H9 (cell line): ENCODE measurements around the gene DUSP16. TPM values are rescaled to one million over a fixed set of nuclear protein-coding genes. Genes with fewer than 3 reads are reported as not detected.

Experiments
- DNase-seq: peaks from one replicate; pipeline ENCODE4 v3.0.0-alpha.2; 2017
- H2AFZ ChIP-seq: one replicate; pipeline ENCODE4 v1.6.1; 2013; ENCODE audit warnings: mild to moderate bottlenecking, low read length, control low read depth, moderate library complexity
- H2AK5ac ChIP-seq: 2 replicates; pipeline ENCODE4 v1.6.1; 2013; ENCODE audit warnings: low read length, control low read depth, mixed read lengths; ENCODE audit not compliant: insufficient read length
- H2BK120ac ChIP-seq: one replicate; pipeline ENCODE4 v1.6.1; 2013; ENCODE audit warnings: low read depth, mild to moderate bottlenecking, low read length, control low read depth, inconsistent platforms; ENCODE audit not compliant: poor library complexity, severe bottlenecking
- H2BK12ac ChIP-seq: 2 replicates; pipeline ENCODE4 v1.6.1; 2013; ENCODE audit warnings: low read length, control low read depth, mixed read lengths, low read depth; ENCODE audit not compliant: insufficient read length
- H2BK15ac ChIP-seq: 2 replicates; pipeline ENCODE4 v1.6.1; 2013; ENCODE audit warnings: low read depth, low read length, control low read depth
- H2BK20ac ChIP-seq: one replicate; pipeline ENCODE4 v1.6.1; 2013; ENCODE audit warnings: low read depth, mild to moderate bottlenecking, low read length, control low read depth, inconsistent platforms; ENCODE audit not compliant: poor library complexity, severe bottlenecking
- H2BK5ac ChIP-seq: 2 replicates; pipeline ENCODE4 v1.6.1; 2013; ENCODE audit warnings: low read length, control low read depth, mixed read lengths; ENCODE audit not compliant: insufficient read length
- H3K14ac ChIP-seq: 2 replicates; pipeline ENCODE4 v1.6.1; 2013; ENCODE audit warnings: low read length, control low read depth; ENCODE audit not compliant: insufficient read depth
- H3K18ac ChIP-seq: 2 replicates; pipeline ENCODE4 v1.6.1; 2013; ENCODE audit warnings: low read depth, mild to moderate bottlenecking, mixed read lengths, low read length, control low read depth; ENCODE audit not compliant: insufficient read length
- H3K23ac ChIP-seq: 2 replicates; pipeline ENCODE4 v1.6.1; 2013; ENCODE audit warnings: low read length, control low read depth, mixed read lengths, low read depth; ENCODE audit not compliant: insufficient read length
- H3K23me2 ChIP-seq: 2 replicates; pipeline ENCODE4 v1.6.1; 2013; ENCODE audit warnings: low read depth, mild to moderate bottlenecking, mixed read lengths, low read length, control low read depth; ENCODE audit not compliant: insufficient read length, poor library complexity, severe bottlenecking
- H3K27ac ChIP-seq: 2 replicates; pipeline ENCODE4 v1.5.1; 2013; ENCODE audit warnings: low read length, control low read depth, mixed read lengths, low read depth; ENCODE audit not compliant: insufficient read length
- H3K27me3 ChIP-seq: 2 replicates; pipeline ENCODE4 v1.6.1; 2013; ENCODE audit warnings: low read length, control low read depth, inconsistent platforms; ENCODE audit not compliant: insufficient read depth
- H3K4ac ChIP-seq: 2 replicates; pipeline ENCODE4 v1.6.1; 2013; ENCODE audit warnings: low read depth, mild to moderate bottlenecking, control low read depth, inconsistent platforms, low read length, moderate library complexity
- H3K4me1 ChIP-seq: 2 replicates; pipeline ENCODE4 v1.6.1; 2013; ENCODE audit warnings: low read length, control low read depth, inconsistent platforms; ENCODE audit not compliant: insufficient read depth
- H3K4me2 ChIP-seq: 2 replicates; pipeline ENCODE4 v1.6.1; 2013; ENCODE audit warnings: low read length, control low read depth, mixed read lengths; ENCODE audit not compliant: insufficient read length, insufficient read depth
- H3K56ac ChIP-seq: 2 replicates; pipeline ENCODE4 v1.6.1; 2013; ENCODE audit warnings: low read depth, mild to moderate bottlenecking, mixed read lengths, low read length, control low read depth; ENCODE audit not compliant: insufficient read length
- H3K79me1 ChIP-seq: 2 replicates; pipeline ENCODE4 v1.6.1; 2013; ENCODE audit warnings: low read depth, mild to moderate bottlenecking, moderate library complexity, low read length, control low read depth, inconsistent platforms; ENCODE audit not compliant: insufficient read depth, poor library complexity, severe bottlenecking
- H3K79me2 ChIP-seq: 2 replicates; pipeline ENCODE4 v1.6.1; 2013; ENCODE audit warnings: low read length, control low read depth, inconsistent platforms; ENCODE audit not compliant: insufficient read depth
- H3K9ac ChIP-seq: 2 replicates; pipeline ENCODE4 v1.6.1; 2013; ENCODE audit warnings: low read length, control low read depth, mixed read lengths; ENCODE audit not compliant: insufficient read length; ENCODE audit errors: extremely low read depth
- H3K9me3 ChIP-seq: one replicate; pipeline ENCODE4 v1.6.1; 2013; ENCODE audit warnings: low read depth, low read length, inconsistent platforms; ENCODE audit not compliant: control insufficient read depth
- H3T11ph ChIP-seq: one replicate; pipeline ENCODE4 v1.6.1; 2013; ENCODE audit warnings: mild to moderate bottlenecking, low read length, control low read depth, inconsistent platforms
- H4K20me1 ChIP-seq: one replicate; pipeline ENCODE4 v1.6.1; 2013; ENCODE audit not compliant: control insufficient read depth, insufficient read length, insufficient read depth
- H4K5ac ChIP-seq: 2 replicates; pipeline ENCODE4 v1.6.1; 2013; ENCODE audit warnings: low read depth, mild to moderate bottlenecking, mixed read lengths, low read length, control low read depth; ENCODE audit not compliant: insufficient read length
- H4K8ac ChIP-seq: replicated peaks from 2 replicates; pipeline ENCODE4 v1.6.1; 2013; ENCODE audit warnings: low read length, control low read depth, mixed read lengths, low read depth; ENCODE audit not compliant: insufficient read length
- H4K91ac ChIP-seq: 2 replicates; pipeline ENCODE4 v1.6.1; 2013; ENCODE audit warnings: low read depth, mild to moderate bottlenecking, moderate library complexity, mixed read lengths, low read length, control low read depth; ENCODE audit not compliant: insufficient read length
- H3K27ac Mint-ChIP-seq, 3 experiments: 2 replicates in 2 of 3; 3 replicates in 1 of 3; pipeline ENCODE4 v1.8.0; 2020 to 2021; ENCODE audit warnings: mixed read lengths in 3 of 3, mild to moderate bottlenecking in 1 of 3, moderate library complexity in 1 of 3
- H3K27me3 Mint-ChIP-seq: 2 replicates; pipeline ENCODE4 v1.8.0; 2021; ENCODE audit warnings: low read depth, mild to moderate bottlenecking, moderate library complexity, mixed read lengths
- H3K36me3 Mint-ChIP-seq, 3 experiments: 2 replicates in 2 of 3; 3 replicates in 1 of 3; pipeline ENCODE4 v1.8.0; 2020 to 2021; ENCODE audit warnings: low read depth in 3 of 3, mixed read lengths in 3 of 3; ENCODE audit not compliant: insufficient read depth in 1 of 3
- H3K4me1 Mint-ChIP-seq, 2 experiments: 2 replicates each; pipeline ENCODE4 v1.8.0; 2020; ENCODE audit warnings: mixed read lengths in 2 of 2
- H3K4me3 Mint-ChIP-seq, 2 experiments: 2 replicates in 1 of 2; 3 replicates in 1 of 2; pipeline ENCODE4 v1.8.0; 2020 to 2021; ENCODE audit warnings: mild to moderate bottlenecking in 2 of 2, mixed read lengths in 2 of 2, moderate library complexity in 1 of 2
- H3K9me3 Mint-ChIP-seq, 2 experiments: 2 replicates in 1 of 2; 3 replicates in 1 of 2; pipeline ENCODE4 v1.8.0; 2020; ENCODE audit warnings: mild to moderate bottlenecking in 2 of 2, mixed read lengths in 2 of 2, moderate library complexity in 1 of 2
- WGBS: extraction: QIAGEN DNeasy Blood & Tissue Kit; methylation state at CpG from one replicate; pipeline ENCODE4 v1.1.7; 2013; ENCODE audit warnings: missing lambda C conversion rate, low lambda C conversion rate, mixed read lengths; ENCODE audit not compliant: insufficient read length; ENCODE audit errors: extremely low coverage; 5-methylcytosine and 5-hydroxymethylcytosine counted together
- total RNA-seq: library from RNA; stranded (reverse); gene quantifications from 2 replicates; pipeline ENCODE4 v1.2.1, GENCODE V29; 2021
- TF ChIP-seq, protein P1 (sequence below): fragments of 200-600 bp; sonication (generic); conservative IDR thresholded peaks from 3 replicates; pipeline ENCODE4 v1.8.0; 2021; ENCODE audit warnings: antibody characterized with exemption, mild to moderate bottlenecking

The DUSP16 gene
- total RNA-seq, 1 experiment from 2014 or later, result 64.0 TPM

- Histone ChIP-seq H3K4me2 (no peak overlapping the region), H3K79me1 (peaks cover 7% of the 10 kb centered on the region)
Measured at GRCh38 chr12:12528361-12529270, 34.0 kb downstream of the DUSP16 start.

More at GRCh38 chr12:12528361-12529270, 34.0 kb downstream of the DUSP16 start:
- H3K27ac Mint-ChIP-seq, result peak overlapping the region; percentile 67 to 91 (median 88); a peak in 6 of 7 replicates
- no peaks in the 10 kb centered on the region for H3K9me3 Mint-ChIP-seq
- Histone ChIP-seq H2AFZ (no peak overlapping the region), H3K18ac (no peak overlapping the region), H3K4ac (no peak overlapping the region), H3K27me3 (no peaks in the 10 kb centered on the region; the same call in 1 of the 2 replicates), H3T11ph (no peak overlapping the region), H4K5ac (no peak overlapping the region), H3K23me2 (no peaks in the 10 kb centered on the region), H2AK5ac (no peak overlapping the region), H3K23ac (no peak overlapping the region), H3K79me2 (peaks cover 10% of the 10 kb centered on the region; the same call in 1 of the 2 replicates), H4K20me1 (no peaks in the 10 kb centered on the region), H3K56ac (no peak overlapping the region), H4K91ac (no peak overlapping the region), H3K14ac (no peak overlapping the region), H2BK15ac (no peak overlapping the region), H2BK120ac (no peak overlapping the region), H3K9ac (no peak overlapping the region), H3K9me3 (no peaks in the 10 kb centered on the region), H2BK12ac (no peak overlapping the region), H2BK5ac (no peak overlapping the region), H3K27ac (no peak overlapping the region), H4K8ac (no peak overlapping the region), H3K4me1 (peaks cover 8% of the 10 kb centered on the region), H2BK20ac (no peak overlapping the region)
- H3K27me3 Mint-ChIP-seq, result no peaks in the 10 kb centered on the region
- H3K4me1 Mint-ChIP-seq, result peaks cover 43 to 45% of the 10 kb centered on the region in 2 experiments
- peaks cover 0 to 10% (median 9%) of the 10 kb centered on the region in 3 experiments; a peak in 5 of 7 replicates for H3K36me3 Mint-ChIP-seq
- no peak overlapping the region for H3K4me3 Mint-ChIP-seq
- no peak for DNase-seq
- no CpG with 5 or more reads among the region's 6 CpGs for WGBS
- TF ChIP-seq, protein P1, sequence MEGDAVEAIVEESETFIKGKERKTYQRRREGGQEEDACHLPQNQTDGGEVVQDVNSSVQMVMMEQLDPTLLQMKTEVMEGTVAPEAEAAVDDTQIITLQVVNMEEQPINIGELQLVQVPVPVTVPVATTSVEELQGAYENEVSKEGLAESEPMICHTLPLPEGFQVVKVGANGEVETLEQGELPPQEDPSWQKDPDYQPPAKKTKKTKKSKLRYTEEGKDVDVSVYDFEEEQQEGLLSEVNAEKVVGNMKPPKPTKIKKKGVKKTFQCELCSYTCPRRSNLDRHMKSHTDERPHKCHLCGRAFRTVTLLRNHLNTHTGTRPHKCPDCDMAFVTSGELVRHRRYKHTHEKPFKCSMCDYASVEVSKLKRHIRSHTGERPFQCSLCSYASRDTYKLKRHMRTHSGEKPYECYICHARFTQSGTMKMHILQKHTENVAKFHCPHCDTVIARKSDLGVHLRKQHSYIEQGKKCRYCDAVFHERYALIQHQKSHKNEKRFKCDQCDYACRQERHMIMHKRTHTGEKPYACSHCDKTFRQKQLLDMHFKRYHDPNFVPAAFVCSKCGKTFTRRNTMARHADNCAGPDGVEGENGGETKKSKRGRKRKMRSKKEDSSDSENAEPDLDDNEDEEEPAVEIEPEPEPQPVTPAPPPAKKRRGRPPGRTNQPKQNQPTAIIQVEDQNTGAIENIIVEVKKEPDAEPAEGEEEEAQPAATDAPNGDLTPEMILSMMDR, result no peak
